ENCODE data around the gene TRPV6. TPM values are rescaled to one million over a fixed set of nuclear protein-coding genes. Genes with fewer than 3 reads are reported as not detected.

Gene TRPV6
- total and polyA plus RNA-seq, 2 experiments from 2014 or later = 0.08 to 0.80 TPM

GRCh38 chr7:142896741-142897379 lies 11.3 kb upstream of the TRPV6 start:
- H3K9me2 ChIP-seq (ENCODE audit: insufficient read depth) = no peaks in the 10 kb centered on the region
- no peaks in the 10 kb centered on the region for H4K20me1 ChIP-seq (replicated peaks; ENCODE audit: insufficient read depth)
- no peaks in the 10 kb centered on the region for H3K27me3 ChIP-seq (ENCODE audit: insufficient read depth)
- H3K27me3 Mint-ChIP-seq (ENCODE audit: insufficient read depth, low read depth, poor library complexity) = peaks cover 3% of the 10 kb centered on the region
- H3K9me3 Mint-ChIP-seq = no peaks in the 10 kb centered on the region
- no peak overlapping the region for H3K4me3 ChIP-seq
- H3K36me3 Mint-ChIP-seq (ENCODE audit: low read depth) = no peaks in the 10 kb centered on the region; the same call in 2 of the 3 replicates
- no peak overlapping the region for H3K4me3 Mint-ChIP-seq
- peaks cover 9% of the 10 kb centered on the region for H3K4me1 Mint-ChIP-seq
- no peaks in the 10 kb centered on the region for H3F3A ChIP-seq (replicated peaks; ENCODE audit: low read depth)
- no peak overlapping the region for H2AFZ ChIP-seq
- no peaks in the 10 kb centered on the region for H3K4me1 ChIP-seq (ENCODE audit: insufficient read depth)
- no peaks in the 10 kb centered on the region for H3K79me2 ChIP-seq (replicated peaks; ENCODE audit: insufficient read depth)
- no peaks in the 10 kb centered on the region for H3K36me3 ChIP-seq (ENCODE audit: insufficient read depth)
- DNase-seq (ENCODE audit: low spot score) = no peak
- ATAC-seq = no peak
- no peak overlapping the region for H3K27ac ChIP-seq (ENCODE audit: low read depth)
- no peak overlapping the region for H3K4me2 ChIP-seq
- no peak for TF ChIP-seq ZNF331 (CRISPR knock-in tag; IDR thresholded peaks at IDR 0.05; ENCODE audit: low read depth)
- TF ChIP-seq REST (IDR thresholded peaks at IDR 0.05; ENCODE audit: unreplicated experiment) = no peak
- TF ChIP-seq CREB1 (CRISPR knock-in tag; IDR thresholded peaks at IDR 0.05; ENCODE audit: low read depth) = no peak
- no peak for TF ChIP-seq NANOG (IDR thresholded peaks at IDR 0.05; ENCODE audit: borderline replicate concordance)
- no peak for TF ChIP-seq STAT1 (IDR thresholded peaks at IDR 0.05; ENCODE audit: unreplicated experiment)
- TF ChIP-seq, protein P1, sequence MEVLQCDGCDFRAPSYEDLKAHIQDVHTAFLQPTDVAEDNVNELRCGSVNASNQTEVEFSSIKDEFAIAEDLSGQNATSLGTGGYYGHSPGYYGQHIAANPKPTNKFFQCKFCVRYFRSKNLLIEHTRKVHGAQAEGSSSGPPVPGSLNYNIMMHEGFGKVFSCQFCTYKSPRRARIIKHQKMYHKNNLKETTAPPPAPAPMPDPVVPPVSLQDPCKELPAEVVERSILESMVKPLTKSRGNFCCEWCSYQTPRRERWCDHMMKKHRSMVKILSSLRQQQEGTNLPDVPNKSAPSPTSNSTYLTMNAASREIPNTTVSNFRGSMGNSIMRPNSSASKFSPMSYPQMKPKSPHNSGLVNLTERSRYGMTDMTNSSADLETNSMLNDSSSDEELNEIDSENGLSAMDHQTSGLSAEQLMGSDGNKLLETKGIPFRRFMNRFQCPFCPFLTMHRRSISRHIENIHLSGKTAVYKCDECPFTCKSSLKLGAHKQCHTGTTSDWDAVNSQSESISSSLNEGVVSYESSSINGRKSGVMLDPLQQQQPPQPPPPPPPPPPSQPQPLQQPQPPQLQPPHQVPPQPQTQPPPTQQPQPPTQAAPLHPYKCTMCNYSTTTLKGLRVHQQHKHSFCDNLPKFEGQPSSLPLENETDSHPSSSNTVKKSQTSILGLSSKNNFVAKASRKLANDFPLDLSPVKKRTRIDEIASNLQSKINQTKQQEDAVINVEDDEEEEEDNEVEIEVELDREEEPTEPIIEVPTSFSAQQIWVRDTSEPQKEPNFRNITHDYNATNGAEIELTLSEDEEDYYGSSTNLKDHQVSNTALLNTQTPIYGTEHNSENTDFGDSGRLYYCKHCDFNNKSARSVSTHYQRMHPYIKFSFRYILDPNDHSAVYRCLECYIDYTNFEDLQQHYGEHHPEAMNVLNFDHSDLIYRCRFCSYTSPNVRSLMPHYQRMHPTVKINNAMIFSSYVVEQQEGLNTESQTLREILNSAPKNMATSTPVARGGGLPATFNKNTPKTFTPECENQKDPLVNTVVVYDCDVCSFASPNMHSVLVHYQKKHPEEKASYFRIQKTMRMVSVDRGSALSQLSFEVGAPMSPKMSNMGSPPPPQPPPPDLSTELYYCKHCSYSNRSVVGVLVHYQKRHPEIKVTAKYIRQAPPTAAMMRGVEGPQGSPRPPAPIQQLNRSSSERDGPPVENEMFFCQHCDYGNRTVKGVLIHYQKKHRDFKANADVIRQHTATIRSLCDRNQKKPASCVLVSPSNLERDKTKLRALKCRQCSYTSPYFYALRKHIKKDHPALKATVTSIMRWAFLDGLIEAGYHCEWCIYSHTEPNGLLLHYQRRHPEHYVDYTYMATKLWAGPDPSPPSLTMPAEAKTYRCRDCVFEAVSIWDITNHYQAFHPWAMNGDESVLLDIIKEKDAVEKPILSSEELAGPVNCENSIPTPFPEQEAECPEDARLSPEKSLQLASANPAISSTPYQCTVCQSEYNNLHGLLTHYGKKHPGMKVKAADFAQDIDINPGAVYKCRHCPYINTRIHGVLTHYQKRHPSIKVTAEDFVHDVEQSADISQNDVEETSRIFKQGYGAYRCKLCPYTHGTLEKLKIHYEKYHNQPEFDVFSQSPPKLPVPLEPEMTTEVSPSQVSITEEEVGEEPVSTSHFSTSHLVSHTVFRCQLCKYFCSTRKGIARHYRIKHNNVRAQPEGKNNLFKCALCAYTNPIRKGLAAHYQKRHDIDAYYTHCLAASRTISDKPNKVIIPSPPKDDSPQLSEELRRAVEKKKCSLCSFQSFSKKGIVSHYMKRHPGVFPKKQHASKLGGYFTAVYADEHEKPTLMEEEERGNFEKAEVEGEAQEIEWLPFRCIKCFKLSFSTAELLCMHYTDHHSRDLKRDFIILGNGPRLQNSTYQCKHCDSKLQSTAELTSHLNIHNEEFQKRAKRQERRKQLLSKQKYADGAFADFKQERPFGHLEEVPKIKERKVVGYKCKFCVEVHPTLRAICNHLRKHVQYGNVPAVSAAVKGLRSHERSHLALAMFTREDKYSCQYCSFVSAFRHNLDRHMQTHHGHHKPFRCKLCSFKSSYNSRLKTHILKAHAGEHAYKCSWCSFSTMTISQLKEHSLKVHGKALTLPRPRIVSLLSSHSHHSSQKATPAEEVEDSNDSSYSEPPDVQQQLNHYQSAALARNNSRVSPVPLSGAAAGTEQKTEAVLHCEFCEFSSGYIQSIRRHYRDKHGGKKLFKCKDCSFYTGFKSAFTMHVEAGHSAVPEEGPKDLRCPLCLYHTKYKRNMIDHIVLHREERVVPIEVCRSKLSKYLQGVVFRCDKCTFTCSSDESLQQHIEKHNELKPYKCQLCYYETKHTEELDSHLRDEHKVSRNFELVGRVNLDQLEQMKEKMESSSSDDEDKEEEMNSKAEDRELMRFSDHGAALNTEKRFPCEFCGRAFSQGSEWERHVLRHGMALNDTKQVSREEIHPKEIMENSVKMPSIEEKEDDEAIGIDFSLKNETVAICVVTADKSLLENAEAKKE (CRISPR knock-in tag; IDR thresholded peaks at IDR 0.05) = no peak
- TF ChIP-seq EZH2phosphoT487 (IDR thresholded peaks at IDR 0.05; ENCODE audit: unreplicated experiment) = no peak
- no peak for TF ChIP-seq POLR2AphosphoS5 (IDR thresholded peaks at IDR 0.05; ENCODE audit: low read depth)
- H3K27ac Mint-ChIP-seq = no peak overlapping the region

All from GM23338 (cell line).